Stimulated activated CD8-positive, alpha-beta memory T cell treated with anti-CD3 and anti-CD28 coated beads, Interleukin-4, amount 100 ng/mL, for 1 hour (primary cell): ENCODE data around the gene NUCB1.
"Not testable (repeated sequence)": the region's sequence is repeated elsewhere in the genome, so short reads cannot be mapped to it uniquely, and the experiment has no call there.

ENCODE experiments used
- DNase-seq, 2 donors: peaks; one replicate each; pipeline ENCODE4 v3.0.0-alpha.2; 2020; ENCODE audit warnings: low read depth in 2 of 2, low spot score in 1 of 2

NUCB1 gene

DNA sequence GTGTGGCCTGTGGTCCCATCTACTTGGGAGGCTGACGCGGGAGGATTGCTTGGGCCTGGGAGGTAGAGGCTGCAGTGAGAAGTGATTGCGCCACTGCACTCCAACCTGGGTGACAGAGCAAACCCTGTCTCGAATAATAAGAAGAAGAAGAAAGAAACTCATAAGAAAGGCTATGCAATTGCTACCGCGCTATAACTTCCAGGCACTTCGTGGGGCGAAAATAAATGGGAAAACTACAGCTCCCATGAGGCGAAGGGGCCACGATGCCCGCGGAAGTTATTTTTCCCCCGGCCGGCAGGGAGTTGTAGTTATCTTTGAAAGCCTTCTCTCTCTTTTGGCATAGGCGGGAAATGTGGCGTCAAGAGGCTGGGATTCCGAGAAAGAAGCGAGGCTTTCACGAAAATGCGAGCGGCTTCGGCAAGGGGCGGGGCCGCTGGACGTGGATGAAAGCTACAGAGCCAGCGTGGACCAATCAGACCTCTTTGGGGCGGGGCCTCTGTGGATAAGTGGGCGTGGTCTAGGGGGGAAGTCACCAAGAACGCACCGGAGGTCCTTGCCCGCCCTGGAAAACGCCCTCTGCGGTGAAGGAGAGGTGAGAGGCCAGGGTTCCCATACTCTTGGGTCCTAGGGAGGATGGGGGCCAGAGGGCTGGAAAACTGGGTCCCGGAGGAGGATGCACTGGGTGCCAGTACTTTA is at the start of gene NUCB1:
Gene NUCB1 (plus strand): TSS at position 532 of the 696 bp plus-strand sequence. CDS start 485 bp downstream, outside the sequence.
- DNase-seq: peak; percentile 94 to 96

GRCh38 chr19:48852292-48852691 is 47.8 kb upstream of the NUCB1 start:
- DNase-seq: no peak

DNA sequence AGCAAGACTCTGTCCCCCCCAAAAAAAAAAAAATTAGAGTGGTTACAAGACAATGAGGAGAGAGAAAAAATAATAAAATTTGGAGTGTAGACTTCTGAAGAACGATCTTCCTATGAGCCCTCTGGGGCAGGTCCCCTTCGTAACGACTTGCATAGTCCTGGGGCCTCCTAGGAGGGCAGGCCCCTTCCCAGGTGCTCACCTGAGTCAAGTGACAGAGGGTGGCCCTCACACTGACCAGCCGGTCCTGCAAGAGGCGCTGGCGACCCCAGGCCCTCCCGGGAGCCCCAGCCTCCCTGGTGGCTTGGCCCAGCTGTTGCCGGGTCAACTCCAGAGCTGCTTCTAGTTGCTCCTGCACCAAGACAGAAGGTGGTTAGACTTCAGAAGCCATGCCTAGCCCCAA is 46.6 kb upstream of the NUCB1 start:
- DNase-seq: no peak

- no peak for DNase-seq
Observed at GRCh38 chr19:48854103-48854502, 46.0 kb upstream of the NUCB1 start.

DNA sequence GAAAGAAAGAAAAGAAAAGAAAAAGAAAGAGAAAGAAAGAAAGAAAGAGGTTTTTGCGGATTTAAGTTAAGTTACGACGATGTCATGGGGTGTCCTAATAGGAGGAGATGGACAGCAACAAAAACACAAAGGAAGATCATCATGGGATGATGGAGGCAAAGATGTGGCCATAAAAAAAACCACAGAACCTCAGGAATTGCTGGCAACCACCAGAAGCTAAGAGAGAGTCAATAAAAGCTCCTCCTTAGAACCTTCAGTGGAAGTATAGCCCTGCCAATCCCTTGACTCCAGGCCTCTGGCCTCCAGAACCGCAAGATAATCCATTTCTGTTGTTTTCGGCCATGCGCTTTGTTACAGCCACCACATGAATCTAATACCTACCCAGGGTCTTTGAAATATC is 43.2 kb upstream of the NUCB1 start:
- no peak for DNase-seq

DNA sequence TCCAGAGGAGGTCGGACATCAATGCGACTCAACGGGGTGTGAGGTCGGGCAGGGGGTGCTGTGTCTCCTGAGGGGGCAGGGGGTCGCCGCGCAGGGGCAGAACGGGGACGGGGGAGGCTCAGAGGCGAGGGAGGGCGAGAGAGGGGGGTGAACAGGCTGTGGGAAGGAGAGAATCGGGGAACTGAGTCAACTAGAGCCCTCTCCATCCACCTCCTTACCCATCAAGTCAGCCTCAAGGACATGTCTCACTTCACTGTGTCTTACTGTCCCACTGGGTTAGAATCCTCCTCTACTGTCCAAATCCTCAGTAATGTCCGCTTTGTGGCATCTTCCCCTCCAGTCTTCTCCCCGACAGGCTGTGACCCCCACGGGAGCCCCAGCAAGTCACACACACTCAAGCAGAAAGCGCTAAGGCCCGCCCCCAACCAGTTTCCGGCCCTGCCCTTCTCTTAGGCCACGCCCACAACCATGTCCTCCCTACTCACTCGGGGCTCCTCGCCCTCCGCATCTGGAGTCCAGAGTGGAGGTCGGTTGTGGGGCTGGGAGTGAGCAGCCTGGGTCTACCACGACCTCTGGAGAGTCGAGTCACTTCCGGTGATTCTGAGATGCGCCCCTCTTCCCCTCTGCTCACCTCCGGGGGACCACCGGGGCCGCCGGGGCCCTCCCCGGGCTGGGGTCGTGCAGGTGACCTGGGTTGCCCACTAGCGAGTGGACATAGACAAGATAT is 41.0 kb upstream of the NUCB1 start:
- DNase-seq: peak in 1 of 2 donors; percentile 72

DNA sequence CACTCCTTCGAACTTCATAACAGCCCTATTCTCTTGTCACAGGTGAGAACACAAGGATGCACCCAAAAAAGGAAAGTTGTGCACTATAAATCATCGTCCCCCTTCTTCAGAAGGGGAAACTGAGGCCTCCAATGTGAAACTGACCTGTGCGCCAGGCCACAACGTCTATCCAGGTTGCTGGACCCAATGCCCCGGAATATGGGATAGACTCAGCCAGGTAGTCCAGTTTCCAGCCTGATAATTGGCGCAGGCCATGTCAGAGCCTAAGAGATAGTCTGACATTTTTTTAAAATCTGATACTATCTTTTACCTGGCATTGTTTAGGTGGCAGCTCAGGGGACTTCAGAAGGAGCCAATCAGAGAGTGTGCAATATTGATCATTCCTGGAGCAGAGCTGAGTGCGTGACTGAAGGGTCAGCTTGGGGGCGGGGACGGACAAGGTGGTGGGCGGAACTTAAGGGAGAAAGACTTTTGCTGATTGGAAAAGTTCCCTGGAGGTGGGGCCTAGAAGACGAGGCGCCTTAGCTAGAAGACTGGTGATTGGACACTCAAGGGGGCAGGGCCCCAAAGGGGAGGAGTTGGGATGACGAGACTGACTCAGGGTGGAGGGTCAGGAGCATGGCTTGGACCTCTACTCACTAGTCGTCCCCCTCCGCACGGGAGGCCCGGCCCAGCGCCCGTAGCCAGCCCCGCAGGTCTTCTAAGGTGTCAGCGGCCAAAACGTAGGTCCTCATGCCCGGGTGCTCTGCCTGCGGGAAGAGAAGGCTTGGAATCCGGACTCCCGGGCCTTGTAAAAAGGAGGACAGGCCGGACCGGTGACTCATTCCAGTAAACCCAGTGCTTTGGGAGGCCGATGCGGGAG is 40.2 kb upstream of the NUCB1 start:
- no peak for DNase-seq

GRCh38 chr19:48861313-48861712 is 38.8 kb upstream of the NUCB1 start:
- no peak for DNase-seq

- no peak for DNase-seq
Observed at GRCh38 chr19:48862827-48863226, 37.3 kb upstream of the NUCB1 start.

GRCh38 chr19:48866692-48867091 is 33.4 kb upstream of the NUCB1 start:
- DNase-seq: no peak

GRCh38 chr19:48867123-48867745 is 32.9 kb upstream of the NUCB1 start:
- no peak for DNase-seq

GRCh38 chr19:48867746-48868113 is 32.4 kb upstream of the NUCB1 start:
- no peak for DNase-seq

DNA sequence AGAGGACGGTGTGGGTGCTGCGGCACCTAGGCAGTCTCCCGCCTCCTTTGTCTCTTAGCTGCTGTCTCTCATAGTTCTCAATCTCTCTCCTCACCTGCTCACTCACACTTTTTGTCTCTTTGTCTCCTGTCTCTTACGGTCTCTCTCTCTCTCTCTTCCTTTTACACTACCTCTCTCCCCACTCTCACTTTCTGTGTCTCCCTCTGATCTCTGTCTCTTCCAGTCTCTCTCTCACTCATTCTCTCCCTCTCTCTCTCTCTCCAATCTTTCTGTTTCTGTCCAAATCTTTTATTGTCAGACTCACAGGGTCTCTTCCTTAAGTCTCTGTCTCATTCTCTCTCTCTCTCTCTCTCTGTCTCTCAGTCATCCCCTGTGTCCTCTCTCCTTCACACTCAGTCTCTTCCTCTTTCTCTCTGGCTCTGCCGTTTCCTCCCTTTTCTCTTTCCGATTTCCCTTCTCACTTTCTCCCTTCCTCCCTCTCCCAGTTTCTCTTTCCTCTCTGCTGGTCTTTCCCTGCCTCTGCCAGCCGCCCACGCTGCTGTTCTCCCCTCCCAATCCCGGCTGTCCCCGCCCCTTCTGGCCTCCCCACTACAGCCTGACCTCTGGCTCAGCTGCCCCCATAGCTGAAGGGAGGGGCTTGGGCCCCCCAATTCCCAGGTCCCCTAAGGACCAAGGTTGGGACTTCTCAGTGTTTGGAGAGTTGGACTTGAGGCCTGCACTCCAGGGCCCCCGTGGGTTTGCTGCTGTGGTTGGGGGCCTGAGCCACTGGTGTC is 31.8 kb upstream of the NUCB1 start, which contains the start of gene PLEKHA4:
Gene PLEKHA4 (minus strand): TSS at position 504 of the 773 bp plus-strand sequence. CDS start 997 bp downstream, outside the sequence.
- DNase-seq: no peak

- no peak for DNase-seq
Observed at GRCh38 chr19:48870048-48870447, 30.1 kb upstream of the NUCB1 start.

GRCh38 chr19:48871471-48872181 is 28.5 kb upstream of the NUCB1 start:
- not testable (repeated sequence) for DNase-seq

DNA sequence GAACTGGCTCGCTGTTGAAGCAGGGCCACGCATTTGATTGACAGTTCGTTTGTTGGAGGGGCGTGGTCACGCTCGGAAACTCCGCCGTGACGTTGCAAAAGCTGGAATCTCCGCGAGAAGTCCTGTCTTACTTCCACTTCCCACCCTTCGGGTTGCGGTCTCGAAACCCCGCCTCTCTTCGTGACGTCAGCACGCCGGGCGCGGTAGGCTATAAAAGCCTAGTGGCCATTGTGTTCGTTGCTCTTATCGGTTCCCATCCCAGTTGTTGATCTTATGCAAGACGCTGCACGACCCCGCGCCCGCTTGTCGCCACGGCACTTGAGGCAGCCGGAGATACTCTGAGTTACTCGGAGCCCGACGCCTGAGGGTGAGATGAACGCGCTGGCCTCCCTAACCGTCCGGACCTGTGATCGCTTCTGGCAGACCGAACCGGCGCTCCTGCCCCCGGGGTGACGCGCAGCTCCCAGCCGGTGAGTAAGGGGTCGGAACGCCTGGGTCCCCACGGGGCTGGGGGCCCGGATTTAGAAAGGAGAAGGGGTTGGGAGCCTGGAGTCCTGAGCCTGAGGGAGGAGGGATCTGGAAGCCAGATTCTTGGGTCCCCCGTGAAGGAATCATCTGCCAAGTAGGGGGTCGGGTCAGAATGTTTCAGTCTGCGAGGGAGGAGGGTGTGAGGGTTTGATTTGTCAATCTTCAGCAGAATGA is 27.8 kb upstream of the NUCB1 start, which contains the start of gene PPP1R15A:
Gene PPP1R15A (plus strand): TSS at position 240 of the 702 bp plus-strand sequence. CDS start 813 bp downstream, outside the sequence.
- peak; percentile 98 for DNase-seq

GRCh38 chr19:48872884-48873475 is 27.1 kb upstream of the NUCB1 start:
- peak in 1 of 2 donors; percentile 46 for DNase-seq

DNA sequence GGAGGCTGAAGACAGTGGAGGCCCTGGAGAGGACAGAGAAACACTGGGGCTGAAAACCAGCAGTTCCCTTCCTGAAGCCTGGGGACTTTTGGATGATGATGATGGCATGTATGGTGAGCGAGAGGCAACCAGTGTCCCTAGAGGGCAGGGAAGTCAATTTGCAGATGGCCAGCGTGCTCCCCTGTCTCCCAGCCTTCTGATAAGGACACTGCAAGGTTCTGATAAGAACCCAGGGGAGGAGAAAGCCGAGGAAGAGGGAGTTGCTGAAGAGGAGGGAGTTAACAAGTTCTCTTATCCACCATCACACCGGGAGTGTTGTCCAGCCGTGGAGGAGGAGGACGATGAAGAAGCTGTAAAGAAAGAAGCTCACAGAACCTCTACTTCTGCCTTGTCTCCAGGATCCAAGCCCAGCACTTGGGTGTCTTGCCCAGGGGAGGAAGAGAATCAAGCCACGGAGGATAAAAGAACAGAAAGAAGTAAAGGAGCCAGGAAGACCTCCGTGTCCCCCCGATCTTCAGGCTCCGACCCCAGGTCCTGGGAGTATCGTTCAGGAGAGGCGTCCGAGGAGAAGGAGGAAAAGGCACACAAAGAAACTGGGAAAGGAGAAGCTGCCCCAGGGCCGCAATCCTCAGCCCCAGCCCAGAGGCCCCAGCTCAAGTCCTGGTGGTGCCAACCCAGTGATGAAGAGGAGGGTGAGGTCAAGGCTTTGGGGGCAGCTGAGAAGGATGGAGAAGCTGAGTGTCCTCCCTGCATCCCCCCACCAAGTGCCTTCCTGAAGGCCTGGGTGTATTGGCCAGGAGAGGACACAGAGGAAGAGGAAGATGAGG is 26.4 kb upstream of the NUCB1 start:
- no peak for DNase-seq
